H1 (cell line): ENCODE results near the gene SLC30A7. TPM values are rescaled to one million over a fixed set of nuclear protein-coding genes. Genes with fewer than 3 reads are reported as not detected.

Experiments
- CTCF ChIA-PET: fragments of 300-600 bp; sonication (Branson Sonifier 250); formaldehyde crosslinking; loops from one replicate; lab custom pipeline; 2021; ENCODE audit not compliant: partially characterized antibody; lab: Charles Lee
- POLR2A ChIA-PET: fragments of 300-600 bp; sonication (Branson Sonifier 250); formaldehyde crosslinking; loops from one replicate; lab custom pipeline; 2021; ENCODE audit warnings: inconsistent platforms; ENCODE audit not compliant: partially characterized antibody; lab: Charles Lee
- DNase-seq, 2 experiments: peaks; one replicate each; pipeline versions ENCODE4 v3.0.0 to v3.0.0-alpha.2; 2010 to 2022; ENCODE audit warnings: low spot score in 2 of 2, low read depth in 1 of 2, mixed read lengths in 1 of 2
- FAIRE-seq: peaks from 2 replicates; lab custom pipeline; 2011; peaks lifted over from hg19 to GRCh38; lab: Jason Lieb, UNC
- H2AFZ ChIP-seq: 2 replicates; pipeline ENCODE4 v1.8.1; 2012; ENCODE audit warnings: low read length, inconsistent platforms
- H2AK5ac ChIP-seq: 2 replicates; pipeline ENCODE4 v1.6.1; 2013; ENCODE audit warnings: low read depth, low read length
- H2BK120ac ChIP-seq: replicated peaks from 2 replicates; pipeline ENCODE3; 2013; ENCODE audit warnings: low read depth, low read length, inconsistent platforms
- H2BK12ac ChIP-seq: 2 replicates; pipeline ENCODE4 v1.6.1; 2013; ENCODE audit warnings: low read depth, low read length
- H2BK15ac ChIP-seq: 2 replicates; pipeline ENCODE4 v1.6.1; 2013; ENCODE audit warnings: low read length
- H2BK20ac ChIP-seq: 2 replicates; pipeline ENCODE4 v1.6.1; 2013; ENCODE audit warnings: low read length
- H2BK5ac ChIP-seq: 2 replicates; pipeline ENCODE4 v1.6.1; 2013; ENCODE audit warnings: low read depth, low read length
- H3K14ac ChIP-seq: 2 replicates; pipeline ENCODE4 v1.6.1; 2013; ENCODE audit warnings: inconsistent platforms; ENCODE audit not compliant: insufficient read length
- H3K18ac ChIP-seq: 2 replicates; pipeline ENCODE4 v1.6.1; 2013; ENCODE audit warnings: low read length; ENCODE audit errors: extremely low read depth
- H3K23ac ChIP-seq: 2 replicates; pipeline ENCODE4 v1.6.1; 2013; ENCODE audit warnings: inconsistent platforms; ENCODE audit not compliant: insufficient read length
- H3K23me2 ChIP-seq: 2 replicates; pipeline ENCODE4 v1.6.1; 2013; ENCODE audit warnings: low read depth, low read length
- H3K27ac ChIP-seq: 2 replicates; pipeline ENCODE4 v1.6.1; 2011; ENCODE audit warnings: low read depth, low read length, inconsistent platforms
- H3K27me3 ChIP-seq, 4 experiments: replicated peaks in 1 of 4; 1 replicate in 1 of 4; 2 replicates in 3 of 4; pipeline versions ENCODE4 v1.6.1 to v1.8.1; 2011 to 2013; ENCODE audit warnings: low read length in 3 of 4, mild to moderate bottlenecking in 3 of 4, inconsistent platforms in 2 of 4, mixed read lengths in 2 of 4, moderate library complexity in 1 of 4; ENCODE audit not compliant: control insufficient read depth in 3 of 4, insufficient read depth in 3 of 4; ENCODE audit errors: extremely low read depth in 1 of 4
- H3K36me3 ChIP-seq, 4 experiments: 2 replicates each; pipeline versions ENCODE4 v1.6.1 to v1.8.1; 2011 to 2013; ENCODE audit warnings: mild to moderate bottlenecking in 4 of 4, low read length in 3 of 4, moderate library complexity in 2 of 4, control low read depth in 1 of 4, inconsistent platforms in 1 of 4; ENCODE audit not compliant: insufficient read depth in 4 of 4, control insufficient read depth in 2 of 4
- H3K4ac ChIP-seq: replicated peaks from 2 replicates; pipeline ENCODE3; 2013; ENCODE audit warnings: low read length, low read depth, mixed read lengths, inconsistent platforms; ENCODE audit not compliant: insufficient read length
- H3K4me1 ChIP-seq, 4 experiments: replicated peaks in 1 of 4; 1 replicate in 1 of 4; 2 replicates in 3 of 4; pipeline versions ENCODE4 v1.6.1 to v1.8.1; 2011 to 2013; ENCODE audit warnings: low read length in 3 of 4, inconsistent platforms in 2 of 4, mixed read lengths in 1 of 4; ENCODE audit not compliant: insufficient read depth in 4 of 4, control insufficient read depth in 3 of 4
- H3K4me2 ChIP-seq, 2 experiments: 2 replicates each; pipeline versions ENCODE4 v1.6.1 to v1.8.1; 2011 to 2013; ENCODE audit warnings: low read depth in 2 of 2, low read length in 2 of 2, control low read depth in 1 of 2, inconsistent platforms in 1 of 2, mild to moderate bottlenecking in 1 of 2; ENCODE audit not compliant: insufficient read depth in 1 of 2
- H3K4me3 ChIP-seq, 4 experiments: fragments of 200-600, 300-600 bp in 1 of 4; sonication (generic), shearing (Covaris generic), sonication (Bioruptor Twin) in 1 of 4; 2 replicates each; pipeline versions ENCODE4 v1.5.1 to v1.8.1; 2011 to 2016; ENCODE audit warnings: low read length in 4 of 4, low read depth in 3 of 4, control low read depth in 2 of 4, inconsistent platforms in 2 of 4, mild to moderate bottlenecking in 2 of 4, mixed read lengths in 1 of 4, moderate library complexity in 1 of 4; ENCODE audit not compliant: insufficient read depth in 2 of 4; ENCODE audit errors: extremely low read depth in 1 of 4
- H3K56ac ChIP-seq: replicated peaks from 2 replicates; pipeline ENCODE3; 2013; ENCODE audit warnings: low read depth, mild to moderate bottlenecking, mixed read lengths, low read length, inconsistent platforms; ENCODE audit not compliant: insufficient read length
- H3K79me1 ChIP-seq: 2 replicates; pipeline ENCODE4 v1.6.1; 2013; ENCODE audit warnings: low read depth, low read length, control low read depth
- H3K79me2 ChIP-seq, 2 experiments: 2 replicates each; pipeline versions ENCODE4 v1.6.1 to v1.8.1; 2012 to 2013; ENCODE audit warnings: low read length in 2 of 2, mild to moderate bottlenecking in 2 of 2, inconsistent platforms in 1 of 2; ENCODE audit not compliant: insufficient read depth in 2 of 2, control insufficient read depth in 1 of 2
- H3K9ac ChIP-seq, 4 experiments: replicated peaks in 1 of 4; 1 replicate in 1 of 4; 2 replicates in 3 of 4; pipeline versions ENCODE4 v1.6.1 to v1.8.1; 2011 to 2013; ENCODE audit warnings: low read depth in 3 of 4, low read length in 3 of 4, control low read depth in 2 of 4, mild to moderate bottlenecking in 2 of 4, moderate library complexity in 2 of 4, inconsistent platforms in 1 of 4; ENCODE audit errors: extremely low read depth in 1 of 4
- H3K9me3 ChIP-seq, 2 experiments: 2 replicates each; pipeline versions ENCODE4 v1.6.1 to v1.8.1; 2012 to 2013; ENCODE audit warnings: mild to moderate bottlenecking in 2 of 2, moderate library complexity in 2 of 2, control low read depth in 1 of 2, inconsistent platforms in 1 of 2, low read depth in 1 of 2, low read length in 1 of 2, mixed read lengths in 1 of 2; ENCODE audit not compliant: insufficient read depth in 2 of 2
- H4K20me1 ChIP-seq, 2 experiments: replicated peaks in 1 of 2; 2 replicates each; pipeline versions ENCODE3 to v1.8.1; 2011 to 2013; ENCODE audit warnings: inconsistent platforms in 2 of 2, low read length in 2 of 2, mild to moderate bottlenecking in 1 of 2; ENCODE audit not compliant: insufficient read depth in 2 of 2, control insufficient read depth in 1 of 2
- H4K5ac ChIP-seq: 2 replicates; pipeline ENCODE4 v1.6.1; 2013; ENCODE audit warnings: low read length, low read depth, mixed read lengths, inconsistent platforms; ENCODE audit not compliant: insufficient read length
- H4K8ac ChIP-seq: 2 replicates; pipeline ENCODE4 v1.8.0; 2013; ENCODE audit warnings: mild to moderate bottlenecking, moderate library complexity, low read length, inconsistent platforms; ENCODE audit not compliant: insufficient read depth; ENCODE audit errors: extremely low read depth
- H4K91ac ChIP-seq: replicated peaks from 2 replicates; pipeline ENCODE3; 2013; ENCODE audit warnings: low read length, mixed read lengths, inconsistent platforms; ENCODE audit not compliant: insufficient read length
- CEBPB ChIP-seq: IDR thresholded peaks from 2 replicates; pipeline ENCODE4 v1.6.1; 2012; ENCODE audit warnings: low read depth, low read length
- HDAC2 ChIP-seq, 2 experiments: fragments of 300-600 bp in 1 of 2; sonication (generic) in 1 of 2; IDR thresholded peaks; 2 replicates each; pipeline ENCODE4 v1.6.1; 2011 to 2012; ENCODE audit warnings: low read depth in 2 of 2, low read length in 2 of 2, mild to moderate bottlenecking in 2 of 2, moderate library complexity in 2 of 2, borderline replicate concordance in 1 of 2, inconsistent platforms in 1 of 2
- WGBS, 2 experiments: shearing (Covaris generic) in 1 of 2; methylation state at CpG; one replicate each; pipeline versions ENCODE4 v1.1.6 to v1.1.7; 2013 to 2015; ENCODE audit warnings: low lambda C conversion rate in 2 of 2, mixed read lengths in 2 of 2, inconsistent platforms in 1 of 2, low coverage in 1 of 2, missing lambda C conversion rate in 1 of 2; ENCODE audit not compliant: insufficient replicate concordance in 2 of 2, insufficient coverage in 1 of 2, insufficient read length in 1 of 2; ENCODE audit errors: extremely low coverage in 1 of 2, missing lambda C conversion rate in 1 of 2; 5-methylcytosine and 5-hydroxymethylcytosine counted together
- polyA plus RNA-seq, 7 experiments: library from polyadenylated mRNA; depleted of rRNA in 3 of 7; stranded (reverse) in 5 of 7; unstranded in 2 of 7; fragments of >200 nt in 5 of 7; fragments of 200-250 nt in 2 of 7; gene quantifications; 1 replicate in 5 of 7; 2 replicates in 1 of 7; 4 replicates in 1 of 7; pipeline versions ENCODE4 v1.2.1 to v1.2.3, GENCODE V29; 2011 to 2013; ENCODE audit warnings: missing spikeins in 2 of 7, mixed read lengths in 2 of 7
- total RNA-seq: library from RNA; stranded (reverse); fragmentation: NEBNext Ultra II Directional; extraction: Animal tissue kit (Norgen Biotek cat#: 25700); gene quantifications from 2 replicates; pipeline ENCODE4 v1.2.1, GENCODE V29; 2021

The SLC30A7 gene
- total and polyA plus RNA-seq, 2 of the 8 experiments (the other 6 are each of a cell fraction or from before 2014, with no cell fraction given): 5.5 to 22.1 TPM

GRCh38 chr1:100882698-100883097 lies 13.2 kb upstream of the SLC30A7 start:
- FAIRE-seq (no peak), DNase-seq (no peak)
- H2BK120ac ChIP-seq: no peak overlapping the region
- WGBS, 2 experiments: 97% methylated on average over 2 of the region's 2 CpGs; no CpG with 5 or more reads in 1 of the 2 experiments
- H4K8ac ChIP-seq: no peak overlapping the region
- H2BK12ac ChIP-seq: no peak overlapping the region
- H3K79me2 ChIP-seq: peaks cover 0 to 3% of the 10 kb centered on the region in 2 experiments; a peak in 1 of 4 replicates
- no peak overlapping the region for H2BK5ac ChIP-seq
- H2BK15ac ChIP-seq: no peak overlapping the region
- no peak overlapping the region for H3K23ac ChIP-seq
- no peak for TF ChIP-seq HDAC2 (IDR thresholded peaks at IDR 0.05; ENCODE audit: borderline replicate concordance in 1 of 2, low read depth in 2 of 2, low read length in 2 of 2)
- TF ChIP-seq CEBPB: peak; percentile 15; the same call in 1 of the 2 replicates
- no peak overlapping the region for H3K9ac ChIP-seq
- H3K27ac ChIP-seq: no peak overlapping the region
- H3K4me3 ChIP-seq: no peak overlapping the region
- H2AFZ ChIP-seq: no peak overlapping the region
- H3K4me2 ChIP-seq: no peak overlapping the region
- H4K20me1 ChIP-seq: no peaks in the 10 kb centered on the region
- H3K14ac ChIP-seq: no peak overlapping the region
- no peaks in the 10 kb centered on the region for H3K4me1 ChIP-seq
- no peak overlapping the region for H4K5ac ChIP-seq
- H2BK20ac ChIP-seq: no peak overlapping the region
- H3K4ac ChIP-seq: no peak overlapping the region
- no peak overlapping the region for H3K18ac ChIP-seq
- no peak overlapping the region for H2AK5ac ChIP-seq
- no peaks in the 10 kb centered on the region for H3K9me3 ChIP-seq
- no peak overlapping the region for H3K56ac ChIP-seq
- H3K36me3 ChIP-seq: peaks cover 0 to 9% (median 1%) of the 10 kb centered on the region in 4 experiments; a peak in 3 of 8 replicates
- ChIA-PET CTCF (interaction anchor here (0.7 to 1.5 kb wide), 2 partner anchors 157 to 356 kb away, joined by 3 to 4 read pairs; no protein-coding TSS in a partner anchor), POLR2A (no interaction called here)
- no peaks in the 10 kb centered on the region for H3K27me3 ChIP-seq
- no peaks in the 10 kb centered on the region for H3K23me2 ChIP-seq
- no peak overlapping the region for H4K91ac ChIP-seq
- H3K79me1 ChIP-seq: no peaks in the 10 kb centered on the region
